GM18951 (cell line): ENCODE measurements around the gene ADAM33.

Experiments
- POLR2A ChIP-seq: IDR thresholded peaks from 4 replicates; pipeline ENCODE4 v1.6.1; 2011; ENCODE audit warnings: mild to moderate bottlenecking; ENCODE audit not compliant: insufficient read length, insufficient read depth; ENCODE audit errors: extremely low read depth
- in situ Hi-C: fragments of 300-500 bp; cut with MboI; formaldehyde crosslinking; loops from one replicate; pipeline ENCODE4 v1.12.0; 2022; ENCODE audit warnings: low sequenced_read_pairs, mixed read lengths, inconsistent platforms; ENCODE audit not compliant: unreplicated experiment

The ADAM33 gene

DNA sequence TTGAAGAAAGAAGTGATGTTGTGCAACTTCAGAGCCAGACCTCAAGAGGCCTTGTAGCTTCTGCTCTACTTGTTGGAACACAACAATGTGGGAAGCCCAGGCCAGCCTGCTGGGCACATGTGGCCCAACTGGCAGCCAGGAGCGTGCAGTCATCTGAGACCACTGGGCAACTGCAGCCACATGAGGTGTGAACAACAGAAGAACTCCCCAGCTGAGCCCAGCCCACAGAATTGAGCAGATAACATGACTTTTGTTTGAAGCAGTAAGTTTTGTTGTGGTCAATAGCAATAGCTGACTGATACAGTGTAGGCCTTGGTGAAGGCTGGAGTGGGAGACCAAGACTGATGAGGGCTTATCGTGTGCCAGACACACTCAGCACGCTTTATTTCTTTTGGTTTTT, 8.6 kb upstream of the ADAM33 start:
- in situ Hi-C loops = no loop called here
- no peak for TF ChIP-seq POLR2A

- no peak for TF ChIP-seq POLR2A
- in situ Hi-C loops = no loop called here
Observed at GRCh38 chr20:3689978-3690377, 8.2 kb upstream of the ADAM33 start.

GRCh38 chr20:3687655-3688054, 5.8 kb upstream of the ADAM33 start:
- no peak for TF ChIP-seq POLR2A
- in situ Hi-C loops = no loop called here

- TF ChIP-seq POLR2A = no peak
- in situ Hi-C loops = no loop called here
Observed at GRCh38 chr20:3686867-3687321, 5.1 kb upstream of the ADAM33 start.

GRCh38 chr20:3686421-3686820, 4.6 kb upstream of the ADAM33 start:
- TF ChIP-seq POLR2A = no peak
- in situ Hi-C loops = no loop called here

DNA sequence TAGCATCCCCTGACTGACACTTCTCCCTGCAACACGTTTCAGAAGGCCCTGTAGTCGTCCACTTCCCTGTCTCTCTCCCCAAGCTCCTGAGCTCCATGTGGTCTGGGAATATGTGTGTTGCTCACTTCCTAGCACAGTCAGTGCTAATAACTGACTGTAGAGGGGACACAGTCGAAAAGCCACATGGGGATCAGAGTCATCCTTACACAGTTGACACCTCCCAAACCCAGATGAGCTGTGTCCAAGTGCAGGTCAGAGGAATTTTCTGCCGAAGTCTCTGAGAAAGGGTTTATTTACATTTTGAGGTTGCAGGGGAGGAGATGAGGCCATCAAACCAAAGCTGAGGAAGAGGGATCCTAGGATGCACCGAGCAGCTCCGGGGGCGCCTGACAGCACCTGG, 3.5 kb upstream of the ADAM33 start:
- in situ Hi-C loops = no loop called here
- no peak for TF ChIP-seq POLR2A

GRCh38 chr20:3681352-3681930, 369 bp downstream of the ADAM33 start:
- TF ChIP-seq POLR2A = no peak

DNA sequence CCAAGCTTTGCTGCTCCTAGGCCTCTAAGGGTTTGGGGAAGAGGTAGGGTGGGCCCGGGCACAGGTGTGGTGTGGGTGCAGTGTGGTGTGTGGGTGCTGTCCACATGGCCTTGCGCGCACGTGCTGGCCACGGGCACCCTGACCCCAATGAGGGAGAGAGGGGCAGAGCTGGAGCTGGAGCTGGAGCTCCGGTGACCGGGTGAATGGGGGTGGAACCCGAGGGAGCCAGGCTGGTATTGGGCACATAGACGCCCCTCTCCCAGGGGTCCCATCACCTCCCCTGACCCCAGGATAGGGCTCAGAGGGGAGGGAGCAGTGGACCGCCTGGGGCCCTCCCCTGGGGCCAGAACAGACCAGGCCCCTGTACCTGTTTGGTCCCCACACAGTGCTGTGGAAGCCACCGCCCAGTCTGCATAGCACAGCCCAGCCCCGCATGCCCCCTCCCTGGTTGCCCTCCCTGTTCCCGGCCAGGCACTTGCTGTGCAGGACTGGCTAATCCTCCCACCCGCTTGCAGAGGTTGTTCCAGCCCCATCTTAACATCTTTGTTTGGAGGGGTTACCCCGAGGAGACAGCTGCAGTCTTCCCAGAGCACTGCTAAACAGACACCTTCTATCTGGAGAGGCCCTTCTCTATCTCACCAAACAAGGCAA, 984 bp downstream of the ADAM33 start:
- TF ChIP-seq POLR2A = no peak
- in situ Hi-C loops = no loop called here

More at GRCh38 chr20:3681352-3681930, 369 bp downstream of the ADAM33 start:
- in situ Hi-C loops = no loop called here

GRCh38 chr20:3679749-3680700, 1.8 kb downstream of the ADAM33 start:
- in situ Hi-C loops = no loop called here
- TF ChIP-seq POLR2A = no peak

DNA sequence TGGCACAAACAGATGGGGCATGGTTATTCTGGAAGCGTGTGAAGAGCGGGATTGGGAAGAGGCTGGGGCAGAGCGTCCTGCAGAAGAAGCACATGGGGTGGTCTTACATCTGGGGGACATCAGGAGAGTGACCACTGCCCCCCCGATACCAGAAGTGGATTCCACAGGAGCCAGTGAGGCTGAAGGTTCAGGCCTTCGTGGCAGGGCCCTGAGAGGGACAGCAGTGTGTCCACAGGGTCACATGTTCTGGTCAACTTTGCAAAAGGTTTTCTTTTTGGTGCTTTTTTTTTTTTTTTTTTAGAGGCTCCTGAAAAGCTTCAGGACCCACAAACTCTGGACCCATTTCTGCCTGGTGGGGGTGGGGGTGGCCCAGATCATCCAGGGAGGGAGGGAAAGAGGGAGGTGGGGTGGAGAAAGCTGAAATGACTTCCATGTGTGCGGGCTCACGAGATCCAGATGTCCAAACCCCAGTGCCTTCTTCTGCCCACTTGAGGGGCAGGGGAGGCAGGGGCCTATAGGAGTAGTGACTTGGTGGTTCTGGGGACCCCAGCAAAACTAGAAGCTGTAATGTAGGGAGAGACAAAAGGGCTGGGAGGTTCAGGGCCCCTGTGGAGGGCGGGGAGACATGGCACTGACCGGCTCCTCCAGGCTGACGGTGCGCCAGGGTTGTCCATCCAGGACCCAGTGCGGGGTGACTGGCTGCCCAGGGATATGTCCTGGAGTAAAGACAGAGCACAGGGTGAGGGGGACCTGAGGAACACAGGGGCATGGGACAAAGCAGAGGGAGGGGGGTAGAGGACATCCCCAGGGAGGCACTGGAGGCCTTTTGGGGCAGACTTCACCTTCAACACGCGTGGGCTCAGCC, 2.7 kb downstream of the ADAM33 start:
- no peak for TF ChIP-seq POLR2A
- in situ Hi-C loops = no loop called here

- TF ChIP-seq POLR2A = no peak
- in situ Hi-C loops = no loop called here
Observed at GRCh38 chr20:3678198-3678597, 3.6 kb downstream of the ADAM33 start.

DNA sequence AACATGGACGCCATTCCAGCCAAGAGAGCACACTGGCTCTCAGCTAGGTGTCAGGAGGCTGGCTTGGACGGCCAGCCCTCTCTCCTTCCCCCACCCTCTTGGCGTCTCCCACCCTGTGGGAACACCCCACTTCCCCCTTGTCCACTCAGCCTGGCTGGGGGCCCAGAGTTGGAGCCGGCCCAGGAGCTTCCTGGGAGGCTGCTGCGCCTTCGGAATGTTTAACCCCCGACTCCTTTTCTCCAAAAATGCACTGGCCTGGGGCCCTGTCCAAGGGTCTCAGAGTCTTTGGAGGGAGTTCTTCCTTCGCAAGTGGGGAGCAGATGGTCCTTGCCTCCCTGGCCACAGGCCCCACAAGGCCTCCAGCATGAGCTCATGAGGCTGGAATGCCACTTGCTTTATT, 4.1 kb downstream of the ADAM33 start:
- in situ Hi-C loops = no loop called here
- TF ChIP-seq POLR2A = no peak
